ENCODE data around the gene CLCA4.
"Not testable (repeated sequence)": the region's sequence is repeated elsewhere in the genome, so short reads cannot be mapped to it uniquely, and the experiment has no call there.

The CLCA4 gene

DNA sequence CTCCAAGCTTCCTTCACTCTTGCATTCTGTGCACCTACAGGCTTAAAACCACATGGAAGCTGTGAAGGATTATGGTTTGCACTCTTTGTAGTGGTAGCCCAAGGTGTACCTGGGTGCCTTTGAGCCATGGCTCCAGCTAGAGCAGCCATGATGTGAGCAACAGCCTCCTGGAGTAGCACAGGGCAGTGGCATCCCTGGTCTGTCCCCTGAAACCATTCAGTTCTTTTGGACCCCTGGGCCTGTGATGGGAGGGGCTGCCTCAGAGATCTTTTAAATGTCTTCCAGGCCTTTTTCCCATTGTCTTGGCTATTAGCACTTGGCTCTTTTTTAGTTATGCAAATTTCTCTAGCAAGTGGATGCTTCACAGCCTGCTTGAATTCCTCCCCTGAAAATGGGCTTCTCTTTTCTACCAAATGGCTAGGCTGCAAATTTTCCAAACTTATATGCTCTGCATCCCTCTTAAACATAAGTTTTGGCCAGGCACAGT, 47.4 kb downstream of the CLCA4 start:
- no peak for DNase-seq
- TF ChIP-seq, protein P1, sequence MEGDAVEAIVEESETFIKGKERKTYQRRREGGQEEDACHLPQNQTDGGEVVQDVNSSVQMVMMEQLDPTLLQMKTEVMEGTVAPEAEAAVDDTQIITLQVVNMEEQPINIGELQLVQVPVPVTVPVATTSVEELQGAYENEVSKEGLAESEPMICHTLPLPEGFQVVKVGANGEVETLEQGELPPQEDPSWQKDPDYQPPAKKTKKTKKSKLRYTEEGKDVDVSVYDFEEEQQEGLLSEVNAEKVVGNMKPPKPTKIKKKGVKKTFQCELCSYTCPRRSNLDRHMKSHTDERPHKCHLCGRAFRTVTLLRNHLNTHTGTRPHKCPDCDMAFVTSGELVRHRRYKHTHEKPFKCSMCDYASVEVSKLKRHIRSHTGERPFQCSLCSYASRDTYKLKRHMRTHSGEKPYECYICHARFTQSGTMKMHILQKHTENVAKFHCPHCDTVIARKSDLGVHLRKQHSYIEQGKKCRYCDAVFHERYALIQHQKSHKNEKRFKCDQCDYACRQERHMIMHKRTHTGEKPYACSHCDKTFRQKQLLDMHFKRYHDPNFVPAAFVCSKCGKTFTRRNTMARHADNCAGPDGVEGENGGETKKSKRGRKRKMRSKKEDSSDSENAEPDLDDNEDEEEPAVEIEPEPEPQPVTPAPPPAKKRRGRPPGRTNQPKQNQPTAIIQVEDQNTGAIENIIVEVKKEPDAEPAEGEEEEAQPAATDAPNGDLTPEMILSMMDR (IDR thresholded peaks at IDR 0.05) = no peak
- Mint-ChIP-seq H3K4me1 (no peaks in the 10 kb centered on the region), H3K36me3 (ENCODE audit: low read depth) (no peaks in the 10 kb centered on the region), H3K27ac (no peak overlapping the region), H3K9me3 (peaks cover 5% of the 10 kb centered on the region), H3K4me3 (no peak overlapping the region), H3K27me3 (ENCODE audit: low read depth, poor library complexity) (no peaks in the 10 kb centered on the region)

DNA sequence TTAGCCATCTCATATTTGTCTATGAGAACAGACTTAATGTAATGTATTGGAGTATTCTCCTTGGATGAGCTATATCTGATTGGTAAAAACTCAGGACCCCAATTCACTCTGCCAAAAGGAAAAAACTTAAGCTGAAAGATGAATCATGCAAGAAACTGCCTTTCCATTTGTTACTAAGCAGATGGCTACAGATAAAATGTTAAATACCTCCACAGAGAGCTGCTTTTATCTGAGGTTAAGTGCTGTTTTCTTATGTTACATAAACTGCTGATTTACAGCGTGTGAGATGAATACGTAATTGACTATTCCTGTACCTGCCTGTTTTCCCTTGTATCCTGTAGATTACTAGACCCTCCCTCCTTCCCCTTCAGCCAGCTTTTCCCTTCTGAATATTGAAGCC, 49.3 kb downstream of the CLCA4 start:
- no peak for DNase-seq
- TF ChIP-seq, protein P1 (IDR thresholded peaks at IDR 0.05) = no peak
- H3K27me3 Mint-ChIP-seq (ENCODE audit: low read depth, poor library complexity) = no peaks in the 10 kb centered on the region
- H3K27ac Mint-ChIP-seq = no peak overlapping the region
- H3K9me3 Mint-ChIP-seq = peaks cover 8% of the 10 kb centered on the region
- H3K36me3 Mint-ChIP-seq (ENCODE audit: low read depth) = no peaks in the 10 kb centered on the region
- H3K4me1 Mint-ChIP-seq = no peaks in the 10 kb centered on the region
- H3K4me3 Mint-ChIP-seq = no peak overlapping the region

DNA sequence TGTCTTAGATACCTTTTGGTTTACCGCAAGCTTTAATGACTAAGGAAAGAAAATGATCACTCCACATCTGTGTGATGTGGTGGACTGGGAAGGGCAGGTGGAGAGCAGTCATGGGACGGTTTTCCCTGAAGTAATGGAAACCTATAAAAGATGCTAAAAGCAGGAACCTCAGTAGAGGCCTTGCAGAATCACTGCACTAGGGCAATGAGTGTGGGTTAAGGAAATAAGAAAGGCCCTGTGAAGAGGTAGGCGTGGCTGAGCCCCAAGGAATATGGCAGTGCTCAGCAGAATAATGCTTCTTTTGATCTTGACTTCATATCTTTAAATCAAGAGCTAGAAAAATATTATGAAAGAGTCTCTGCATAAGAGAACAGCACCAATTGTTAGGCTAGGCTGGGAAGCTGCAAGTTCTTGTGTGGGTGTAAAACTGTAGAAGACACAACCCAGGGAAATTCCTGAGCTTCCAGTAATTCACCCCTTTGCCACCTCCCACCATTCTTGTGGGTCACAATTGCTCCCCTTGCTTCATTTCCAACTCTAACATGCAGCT, 49.9 kb downstream of the CLCA4 start:
- H3K36me3 Mint-ChIP-seq (ENCODE audit: low read depth) = no peaks in the 10 kb centered on the region
- no peak overlapping the region for H3K4me3 Mint-ChIP-seq
- no peak for DNase-seq
- peaks cover 11% of the 10 kb centered on the region for H3K9me3 Mint-ChIP-seq
- H3K27me3 Mint-ChIP-seq (ENCODE audit: low read depth, poor library complexity) = no peaks in the 10 kb centered on the region
- H3K4me1 Mint-ChIP-seq = no peaks in the 10 kb centered on the region
- TF ChIP-seq, protein P1 (IDR thresholded peaks at IDR 0.05) = no peak
- H3K27ac Mint-ChIP-seq = no peak overlapping the region

DNA sequence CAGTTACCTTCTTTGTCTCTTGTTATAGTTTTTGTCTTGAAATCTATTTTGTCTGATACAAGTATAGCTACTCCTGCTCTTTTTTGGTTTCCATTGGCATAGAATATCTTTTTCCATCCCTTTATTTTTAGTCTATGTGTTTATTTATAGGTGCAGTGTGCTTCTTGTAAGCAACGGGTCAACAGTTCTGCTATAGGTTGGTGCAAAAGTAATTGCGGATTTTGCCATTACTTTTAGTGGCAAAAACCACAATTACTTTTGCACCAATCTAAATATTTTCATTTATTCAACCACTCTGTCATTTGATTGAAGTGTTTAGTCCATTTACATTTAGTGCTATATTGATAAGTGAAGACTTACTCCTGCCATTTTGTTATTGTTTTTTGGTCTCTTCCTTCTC, 59.2 kb downstream of the CLCA4 start:
- not testable (repeated sequence) for H3K27ac Mint-ChIP-seq, DNase-seq

DNA sequence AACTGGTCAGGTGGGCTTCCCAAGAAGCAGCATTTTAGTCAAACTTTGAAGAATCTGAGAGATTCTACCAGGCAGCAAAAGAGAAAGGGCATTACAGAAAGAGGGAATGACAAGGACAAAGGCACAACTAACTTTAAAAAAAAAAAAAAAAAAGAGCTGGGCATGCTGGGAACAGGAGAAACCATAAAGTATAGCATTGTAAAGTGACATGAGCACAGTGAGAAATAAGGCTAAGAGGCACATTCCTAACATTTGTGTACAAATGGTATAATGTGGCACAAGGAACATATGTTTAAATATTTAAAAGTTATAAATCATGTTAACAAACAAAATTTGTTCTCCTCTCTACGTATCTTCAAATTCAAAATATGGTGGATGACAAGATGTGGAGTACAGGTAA, 69.6 kb downstream of the CLCA4 start:
- peaks cover 37% of the 10 kb centered on the region for H3K9me3 Mint-ChIP-seq
- no peaks in the 10 kb centered on the region for H3K36me3 Mint-ChIP-seq (ENCODE audit: low read depth)
- H3K4me1 Mint-ChIP-seq = no peaks in the 10 kb centered on the region
- H3K27me3 Mint-ChIP-seq (ENCODE audit: low read depth, poor library complexity) = peaks cover 3% of the 10 kb centered on the region
- H3K4me3 Mint-ChIP-seq = no peak overlapping the region
- DNase-seq = no peak
- no peak overlapping the region for H3K27ac Mint-ChIP-seq
- TF ChIP-seq, protein P1 (IDR thresholded peaks at IDR 0.05) = no peak

More for the DNA sequence above, 59.2 kb downstream of the CLCA4 start:
- not testable (repeated sequence) for H3K27me3 Mint-ChIP-seq (ENCODE audit: low read depth, poor library complexity); H3K36me3 Mint-ChIP-seq (ENCODE audit: low read depth); H3K4me3 Mint-ChIP-seq; H3K4me1 Mint-ChIP-seq
- H3K9me3 Mint-ChIP-seq = peaks cover 16% of the 10 kb centered on the region

DNA sequence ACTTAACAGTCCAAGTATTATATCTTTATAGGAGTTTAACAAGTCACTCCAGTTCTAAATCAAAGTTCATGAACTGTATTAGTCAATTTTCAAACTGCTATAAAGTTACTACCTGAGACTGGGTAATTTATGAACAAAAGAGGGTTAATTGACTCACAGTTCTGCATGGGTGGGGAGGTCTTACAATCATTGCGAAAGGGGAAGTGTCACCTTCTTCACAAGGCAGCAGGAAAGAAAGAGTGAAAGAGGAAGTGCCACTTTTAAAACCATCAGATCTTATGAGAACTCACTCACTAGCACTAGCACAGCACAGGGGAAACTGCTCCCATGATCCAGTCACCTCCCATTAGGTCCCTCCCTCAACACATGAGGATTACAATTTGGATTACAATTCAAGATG, 70.0 kb downstream of the CLCA4 start:
- Mint-ChIP-seq H3K27me3 (ENCODE audit: low read depth, poor library complexity) (peaks cover 3% of the 10 kb centered on the region), H3K4me3 (no peak overlapping the region), H3K9me3 (peaks cover 33% of the 10 kb centered on the region), H3K36me3 (ENCODE audit: low read depth) (no peaks in the 10 kb centered on the region), H3K27ac (no peak overlapping the region), H3K4me1 (no peaks in the 10 kb centered on the region)
- TF ChIP-seq, protein P1 (IDR thresholded peaks at IDR 0.05) = no peak
- no peak for DNase-seq
